Uterine smooth muscle cell (primary cell): Measurements from ENCODE around the gene CLN6. TPM values are rescaled to one million over a fixed set of nuclear protein-coding genes. Genes with fewer than 3 reads are reported as not detected.

ENCODE experiments used
- total RNA-seq: library from RNA; depleted of rRNA; stranded (reverse); fragments of >200 nt; gene quantifications from 2 replicates; pipeline ENCODE4 v1.2.3, GENCODE V29; 2014

Gene CLN6
- 11.2 and 21.8 TPM in 2 replicates for total RNA-seq

GRCh38 chr15:68229386-68230156, at the start of gene CLN6:
TSS of gene CLN6 (minus strand) at chr15:68229728. CDS start at chr15:68229584, 144 bp downstream.

GRCh38 chr15:68277603-68278344, 48.2 kb upstream of the CLN6 start, which contains the start of gene FEM1B:
TSS of gene FEM1B (plus strand) at chr15:68277745. CDS start at chr15:68278418, 673 bp downstream.

GRCh38 chr15:68204776-68205557, 24.6 kb downstream of the CLN6 start, which contains the start of gene CALML4:
TSS of gene CALML4 (minus strand) at chr15:68205332. CDS start at chr15:68205247, 85 bp downstream.

Other genes starting within 250 kb of the CLN6 start
- gene PIAS1, start 175.4 kb downstream of the CLN6 start, total RNA-seq, result 11.4 and 15.7 TPM in 2 replicates
- gene CALML4, start 24.4 kb downstream of the CLN6 start, total RNA-seq, result 1.1 and 1.3 TPM in 2 replicates
- 57.2 and 77.5 TPM in 2 replicates for gene FEM1B, start 48.0 kb upstream of the CLN6 start, total RNA-seq
- 2.8 and 13.0 TPM in 2 replicates for gene ITGA11, start 202.4 kb upstream of the CLN6 start, total RNA-seq